ENCODE data around the gene SPTSSB. TPM values are rescaled to one million over a fixed set of nuclear protein-coding genes. Genes with fewer than 3 reads are reported as not detected.

The SPTSSB gene
- total and polyA plus RNA-seq, 3 experiments from 2014 or later: 9.5 TPM; not detected in 2

DNA sequence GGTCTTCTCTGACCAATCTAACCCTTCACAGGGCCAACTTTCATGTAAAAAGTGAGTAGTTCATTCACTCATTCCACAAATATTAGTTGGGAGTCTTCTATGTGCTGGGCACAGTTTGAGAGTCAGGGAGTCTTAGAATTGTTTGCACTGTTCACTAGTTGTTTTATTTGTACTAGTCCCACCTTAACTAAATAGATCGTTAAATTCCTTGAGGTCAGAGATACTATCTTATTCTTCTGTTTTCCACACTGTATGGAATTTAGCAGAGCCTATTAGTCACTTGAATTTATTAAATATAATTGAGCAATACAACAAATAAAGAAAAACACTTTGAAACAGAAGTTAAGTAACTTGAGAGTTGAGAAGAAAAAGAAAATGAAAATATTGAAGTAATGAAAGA lies 40.8 kb upstream of the SPTSSB start:
- Mint-ChIP-seq H3K36me3 (peaks cover 0 to 9% (median 3%) of the 10 kb centered on the region in 3 donors), H3K4me1 (peaks cover 7 to 9% (median 8%) of the 10 kb centered on the region in 3 donors), H3K27me3 (peaks cover 11 to 21% of the 10 kb centered on the region in 2 donors), H3K9me3 (peaks cover 0 to 7% (median 4%) of the 10 kb centered on the region in 5 donors), H3K27ac (no peak overlapping the region), H3K4me3 (no peak overlapping the region)
- no peaks in the 10 kb centered on the region for H3K27me3 ChIP-seq (ENCODE audit: insufficient read depth, low read length, poor library complexity, severe bottlenecking)
- DNase-seq: no peak
- H3K4me3 ChIP-seq (ENCODE audit: low read length): no peak overlapping the region
- POLR2A ChIA-PET: no interaction called here
- peaks cover 5% of the 10 kb centered on the region for H3K4me1 ChIP-seq (ENCODE audit: insufficient read depth, low read length)
- no peaks in the 10 kb centered on the region for H3K9me3 ChIP-seq (ENCODE audit: low read length)
- no peaks in the 10 kb centered on the region for H3K36me3 ChIP-seq (ENCODE audit: insufficient read depth, low read length)
- CTCF ChIA-PET: interaction anchor here (1.2 kb wide), 1 partner anchor 137 kb away, joined by 4 read pairs; no protein-coding TSS in a partner anchor
- no peak overlapping the region for H3K27ac ChIP-seq (ENCODE audit: low read depth, low read length)

DNA sequence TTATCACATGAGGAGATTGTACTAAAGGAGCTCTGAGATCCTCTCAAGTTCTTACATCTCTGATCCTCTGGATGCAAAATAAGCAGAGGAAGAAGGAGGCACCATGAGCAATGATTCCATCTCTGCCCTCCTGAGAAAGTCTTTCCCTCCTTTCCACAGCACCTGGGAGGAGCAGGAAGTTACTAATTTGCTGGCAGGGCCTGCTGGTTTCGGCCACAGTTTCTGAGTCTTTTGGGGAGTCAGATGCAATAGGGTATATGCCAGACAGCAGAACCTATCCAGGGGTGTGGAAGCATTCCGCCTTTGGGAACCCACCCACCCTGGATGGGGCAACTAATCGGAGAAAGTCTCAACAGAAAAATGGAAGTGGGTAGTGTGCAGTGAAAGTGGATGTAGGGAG lies 38.5 kb upstream of the SPTSSB start:
- no peak for DNase-seq
- H3K4me3 ChIP-seq (ENCODE audit: low read length): no peak overlapping the region
- no peaks in the 10 kb centered on the region for H3K27me3 ChIP-seq (ENCODE audit: insufficient read depth, low read length, poor library complexity, severe bottlenecking)
- peaks cover 7 to 21% of the 10 kb centered on the region in 2 donors for H3K27me3 Mint-ChIP-seq
- ChIA-PET POLR2A (no interaction called here), CTCF (interaction anchor here (0.8 to 4.9 kb wide), 6 partner anchors 11 to 138 kb away, joined by 3 to 28 read pairs (median 4); no protein-coding TSS in a partner anchor)
- peaks cover 0 to 5% (median 3%) of the 10 kb centered on the region in 5 donors for H3K9me3 Mint-ChIP-seq
- no peaks in the 10 kb centered on the region for H3K36me3 ChIP-seq (ENCODE audit: insufficient read depth, low read length)
- H3K27ac Mint-ChIP-seq: peak overlapping the region in 1 of 8 donors; percentile 93
- peaks cover 0 to 1% (median 0%) of the 10 kb centered on the region in 3 donors for H3K36me3 Mint-ChIP-seq
- H3K4me3 Mint-ChIP-seq: no peak overlapping the region
- H3K4me1 Mint-ChIP-seq: peaks cover 27 to 30% (median 30%) of the 10 kb centered on the region in 3 donors
- no peak overlapping the region for H3K27ac ChIP-seq (ENCODE audit: low read depth, low read length)
- H3K9me3 ChIP-seq (ENCODE audit: low read length): no peaks in the 10 kb centered on the region
- peaks cover 22% of the 10 kb centered on the region for H3K4me1 ChIP-seq (ENCODE audit: insufficient read depth, low read length)

DNA sequence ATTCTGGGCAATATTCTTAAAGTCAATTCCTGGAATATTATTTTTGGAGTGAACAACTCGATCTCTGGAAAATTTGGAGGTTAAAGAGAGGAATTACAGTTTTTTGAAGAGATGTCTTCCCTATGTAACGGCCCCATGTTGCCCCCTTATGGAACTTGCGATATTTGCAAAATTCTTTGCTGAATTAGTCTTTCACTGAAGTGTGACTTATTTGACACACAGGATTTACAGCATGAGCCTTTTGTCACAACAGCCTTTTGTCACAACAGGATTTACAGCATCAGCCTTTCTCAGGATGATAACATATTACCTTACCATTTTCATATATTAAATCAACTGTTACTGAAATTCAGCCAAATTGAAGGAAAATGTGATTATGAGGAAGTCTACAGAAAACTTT lies 37.8 kb upstream of the SPTSSB start:
- Histone ChIP-seq H3K27ac (ENCODE audit: low read depth, low read length) (no peak overlapping the region), H3K9me3 (ENCODE audit: low read length) (no peaks in the 10 kb centered on the region), H3K4me1 (ENCODE audit: insufficient read depth, low read length) (peaks cover 22% of the 10 kb centered on the region), H3K4me3 (ENCODE audit: low read length) (no peak overlapping the region), H3K27me3 (ENCODE audit: insufficient read depth, low read length, poor library complexity, severe bottlenecking) (no peaks in the 10 kb centered on the region), H3K36me3 (ENCODE audit: insufficient read depth, low read length) (no peaks in the 10 kb centered on the region)
- POLR2A ChIA-PET: no interaction called here
- peak in 2 of 5 donors; percentile 43 to 47 for DNase-seq
- CTCF ChIA-PET: interaction anchor here (0.7 to 4.9 kb wide), 13 partner anchors 14 to 187 kb away, joined by 3 to 28 read pairs (median 4); no protein-coding TSS in a partner anchor
- H3K27ac Mint-ChIP-seq: no peak overlapping the region
- H3K27me3 Mint-ChIP-seq: peaks cover 7 to 19% of the 10 kb centered on the region in 2 donors
- peaks cover 27 to 33% (median 32%) of the 10 kb centered on the region in 3 donors for H3K4me1 Mint-ChIP-seq
- H3K9me3 Mint-ChIP-seq: peaks cover 0 to 5% (median 3%) of the 10 kb centered on the region in 5 donors
- peaks cover 0 to 1% (median 0%) of the 10 kb centered on the region in 3 donors for H3K36me3 Mint-ChIP-seq
- H3K4me3 Mint-ChIP-seq: no peak overlapping the region

DNA sequence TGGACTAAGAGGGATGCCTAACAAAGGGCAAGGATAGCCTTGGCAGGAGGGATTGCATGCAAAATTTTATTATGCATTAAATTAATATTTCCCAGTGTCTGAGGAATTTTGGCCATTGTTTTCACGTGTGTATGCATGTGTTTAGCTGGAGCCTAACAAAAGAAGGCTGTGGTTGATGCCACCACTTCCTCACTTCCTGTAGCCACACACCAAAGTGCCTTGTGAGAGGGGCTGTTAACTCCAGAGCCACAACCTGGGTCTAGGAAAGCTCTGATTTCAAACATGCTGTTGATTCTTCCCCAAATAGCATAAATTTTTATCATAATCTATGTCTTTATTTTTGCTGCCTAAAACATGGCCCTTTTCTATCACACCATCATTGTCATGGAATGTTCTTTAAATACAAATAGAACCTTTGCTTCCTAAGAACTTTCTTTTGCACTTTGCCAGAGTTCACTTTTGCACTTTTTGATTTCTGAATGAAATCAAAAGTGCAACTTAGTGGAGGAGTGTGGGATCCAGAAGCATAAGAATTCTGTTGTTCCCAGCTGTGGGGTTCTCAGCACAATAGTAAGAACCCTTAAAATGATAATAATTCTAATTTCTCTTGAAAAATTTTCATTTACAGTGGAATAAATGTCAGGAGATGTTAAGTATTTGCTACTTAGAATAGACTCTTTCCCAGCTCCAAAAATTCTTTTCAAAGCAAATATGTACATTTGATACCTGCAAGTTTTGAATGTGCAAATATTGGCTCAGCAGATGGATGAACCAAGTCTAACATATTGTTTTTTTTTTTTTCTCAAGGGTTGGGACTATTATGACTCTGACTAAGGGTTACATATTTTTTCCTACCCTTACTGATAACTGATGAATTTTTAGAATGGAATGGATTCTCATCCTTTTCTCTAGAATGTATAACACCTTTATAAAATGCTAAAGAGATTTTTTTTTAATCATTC lies 35.6 kb upstream of the SPTSSB start:
- Histone ChIP-seq H3K4me1 (ENCODE audit: insufficient read depth, low read length) (peaks cover 22% of the 10 kb centered on the region), H3K36me3 (ENCODE audit: insufficient read depth, low read length) (no peaks in the 10 kb centered on the region), H3K4me3 (ENCODE audit: low read length) (no peak overlapping the region), H3K9me3 (ENCODE audit: low read length) (no peaks in the 10 kb centered on the region), H3K27ac (ENCODE audit: low read depth, low read length) (no peak overlapping the region), H3K27me3 (ENCODE audit: insufficient read depth, low read length, poor library complexity, severe bottlenecking) (no peaks in the 10 kb centered on the region)
- no peak overlapping the region for H3K27ac Mint-ChIP-seq
- ChIA-PET CTCF (interaction anchor here (0.6 to 4.9 kb wide), 6 partner anchors 11 to 137 kb away, joined by 3 to 28 read pairs (median 4); no protein-coding TSS in a partner anchor), POLR2A (no interaction called here)
- peaks cover 27 to 33% (median 32%) of the 10 kb centered on the region in 3 donors for H3K4me1 Mint-ChIP-seq
- H3K27me3 Mint-ChIP-seq: peaks cover 7 to 8% of the 10 kb centered on the region in 2 donors
- peak in 3 of 5 donors; percentile 12 to 25 (median 13) for DNase-seq
- peaks cover 0 to 1% (median 0%) of the 10 kb centered on the region in 3 donors for H3K36me3 Mint-ChIP-seq
- peak overlapping the region in 4 of 7 donors; percentile 10 to 69 (median 35) for H3K4me3 Mint-ChIP-seq
- peaks cover 0 to 5% (median 3%) of the 10 kb centered on the region in 5 donors for H3K9me3 Mint-ChIP-seq

DNA sequence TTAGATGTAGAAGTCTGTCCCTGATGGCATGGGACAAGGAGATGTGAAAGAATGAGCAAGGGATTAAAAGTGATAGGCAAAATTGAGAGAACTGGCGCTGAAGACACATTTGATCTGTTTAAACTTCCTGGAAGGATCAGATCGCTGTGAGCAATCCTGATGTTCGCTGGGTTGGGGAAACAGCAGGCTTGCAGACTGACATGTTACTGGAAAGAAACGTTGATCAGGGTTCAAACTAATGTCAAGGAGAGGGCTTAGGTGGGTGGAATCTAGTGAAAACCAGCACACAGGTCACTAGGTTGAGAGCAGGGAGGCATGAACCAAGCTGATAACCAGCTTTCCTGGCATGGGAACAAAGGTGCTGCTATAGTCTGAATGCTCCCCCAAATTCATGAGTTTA lies 34.5 kb upstream of the SPTSSB start:
- DNase-seq: no peak
- Mint-ChIP-seq H3K36me3 (peaks cover 0 to 1% (median 0%) of the 10 kb centered on the region in 3 donors), H3K27me3 (peaks cover 5 to 8% of the 10 kb centered on the region in 2 donors), H3K4me1 (peaks cover 27 to 33% (median 32%) of the 10 kb centered on the region in 3 donors), H3K27ac (no peak overlapping the region), H3K9me3 (peaks cover 0 to 5% (median 3%) of the 10 kb centered on the region in 5 donors), H3K4me3 (peak overlapping the region in 3 of 7 donors; percentile 1 to 67 (median 14))
- Histone ChIP-seq H3K9me3 (ENCODE audit: low read length) (no peaks in the 10 kb centered on the region), H3K27me3 (ENCODE audit: insufficient read depth, low read length, poor library complexity, severe bottlenecking) (no peaks in the 10 kb centered on the region), H3K4me1 (ENCODE audit: insufficient read depth, low read length) (peaks cover 22% of the 10 kb centered on the region), H3K4me3 (ENCODE audit: low read length) (no peak overlapping the region), H3K27ac (ENCODE audit: low read depth, low read length) (no peak overlapping the region), H3K36me3 (ENCODE audit: insufficient read depth, low read length) (no peaks in the 10 kb centered on the region)
- ChIA-PET CTCF (interaction anchor here (0.6 to 4.9 kb wide), 9 partner anchors 10 to 135 kb away, joined by 3 to 28 read pairs (median 4); partner anchors contain the start of gene SPTSSB), POLR2A (no interaction called here)

DNA sequence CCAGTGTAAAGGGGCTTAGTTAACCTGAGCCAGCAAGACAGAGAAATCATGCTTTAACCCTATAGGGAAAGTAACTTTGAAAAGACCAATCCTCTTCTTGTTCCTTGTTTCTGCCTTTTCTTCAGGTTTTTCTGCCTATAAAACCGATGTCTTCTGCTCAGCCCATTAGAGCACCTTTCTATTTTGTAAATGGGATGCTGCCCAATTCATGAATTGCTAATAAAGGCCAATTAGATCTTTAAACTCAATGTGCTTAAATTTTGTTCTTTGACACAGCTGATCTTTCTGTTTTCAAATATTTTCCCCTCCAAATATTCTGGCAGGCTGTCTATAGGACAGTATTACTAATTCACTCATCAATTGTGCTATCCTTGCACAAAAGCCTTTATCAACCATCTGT lies 33.8 kb upstream of the SPTSSB start:
- no peak for DNase-seq
- Mint-ChIP-seq H3K27me3 (peaks cover 3 to 8% of the 10 kb centered on the region in 2 donors), H3K27ac (no peak overlapping the region), H3K4me1 (peaks cover 27 to 33% (median 32%) of the 10 kb centered on the region in 3 donors), H3K36me3 (peaks cover 0 to 1% (median 0%) of the 10 kb centered on the region in 3 donors), H3K9me3 (peaks cover 0 to 5% (median 3%) of the 10 kb centered on the region in 5 donors), H3K4me3 (no peak overlapping the region)
- ChIA-PET CTCF (interaction anchor here (1.1 to 4.9 kb wide), 7 partner anchors 33 to 134 kb away, joined by 3 to 28 read pairs (median 4); partner anchors contain the start of gene SPTSSB), POLR2A (no interaction called here)
- Histone ChIP-seq H3K27ac (ENCODE audit: low read depth, low read length) (no peak overlapping the region), H3K27me3 (ENCODE audit: insufficient read depth, low read length, poor library complexity, severe bottlenecking) (no peaks in the 10 kb centered on the region), H3K4me1 (ENCODE audit: insufficient read depth, low read length) (peaks cover 22% of the 10 kb centered on the region), H3K4me3 (ENCODE audit: low read length) (no peak overlapping the region), H3K36me3 (ENCODE audit: insufficient read depth, low read length) (no peaks in the 10 kb centered on the region), H3K9me3 (ENCODE audit: low read length) (no peaks in the 10 kb centered on the region)

DNA sequence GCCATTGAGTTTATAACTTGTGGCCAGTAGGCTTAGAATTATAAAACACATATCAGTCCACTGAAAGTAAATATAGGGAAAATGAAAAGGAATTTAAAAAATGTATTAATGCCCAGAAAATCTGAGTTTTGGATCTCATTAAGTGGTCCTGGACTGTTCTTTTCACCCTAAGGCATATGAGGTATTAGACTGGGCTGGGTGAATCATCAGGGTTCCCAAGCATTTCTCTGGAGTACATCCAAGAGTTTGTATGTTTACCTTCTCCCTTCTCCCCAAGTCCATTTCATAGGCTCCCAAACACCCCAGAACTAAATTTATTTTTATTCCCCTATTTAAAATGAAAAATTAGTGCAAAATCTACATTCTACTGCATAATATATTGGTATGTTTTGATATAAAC lies 31.9 kb upstream of the SPTSSB start:
- peaks cover 0 to 4% (median 1%) of the 10 kb centered on the region in 3 donors for H3K36me3 Mint-ChIP-seq
- POLR2A ChIA-PET: no interaction called here
- H3K27ac Mint-ChIP-seq: no peak overlapping the region
- H3K27me3 Mint-ChIP-seq: peaks cover 0 to 4% of the 10 kb centered on the region in 2 donors
- H3K4me1 Mint-ChIP-seq: peaks cover 26 to 34% (median 27%) of the 10 kb centered on the region in 3 donors
- H3K9me3 Mint-ChIP-seq: peaks cover 0 to 5% (median 3%) of the 10 kb centered on the region in 5 donors
- H3K4me3 Mint-ChIP-seq: no peak overlapping the region
- CTCF ChIA-PET: no interaction called here
- H3K27me3 ChIP-seq (ENCODE audit: insufficient read depth, low read length, poor library complexity, severe bottlenecking): no peaks in the 10 kb centered on the region
- H3K27ac ChIP-seq (ENCODE audit: low read depth, low read length): no peak overlapping the region
- H3K4me1 ChIP-seq (ENCODE audit: insufficient read depth, low read length): peaks cover 22% of the 10 kb centered on the region
- no peak overlapping the region for H3K4me3 ChIP-seq (ENCODE audit: low read length)
- H3K9me3 ChIP-seq (ENCODE audit: low read length): no peaks in the 10 kb centered on the region
- H3K36me3 ChIP-seq (ENCODE audit: insufficient read depth, low read length): no peaks in the 10 kb centered on the region
- DNase-seq: no peak
